Skeletal muscle satellite cell (primary cell): Measurements from ENCODE around the gene HNRNPM.
A peak's percentile ranks its signal among the peaks of the same experiment; 100 is the strongest.

Source experiments
- H3K27me3 ChIP-seq: 2 replicates; pipeline ENCODE4 v1.7.0; 2013; ENCODE audit warnings: low read length; ENCODE audit not compliant: control insufficient read depth, insufficient read depth
- H3K36me3 ChIP-seq: 2 replicates; pipeline ENCODE4 v1.7.0; 2013; ENCODE audit warnings: mild to moderate bottlenecking, control low read depth, low read length; ENCODE audit not compliant: insufficient read depth
- H3K4me1 ChIP-seq: 2 replicates; pipeline ENCODE4 v1.7.0; 2013; ENCODE audit warnings: low read length; ENCODE audit not compliant: control insufficient read depth, insufficient read depth
- H3K4me2 ChIP-seq: 2 replicates; pipeline ENCODE4 v1.7.0; 2013; ENCODE audit warnings: mild to moderate bottlenecking, low read length
- H3K4me3 ChIP-seq: 2 replicates; pipeline ENCODE4 v1.7.0; 2013; ENCODE audit warnings: low read length
- H3K9ac ChIP-seq: 2 replicates; pipeline ENCODE4 v1.7.0; 2013; ENCODE audit warnings: mild to moderate bottlenecking, low read depth, low read length, moderate library complexity
- H3K9me3 ChIP-seq: replicated peaks from 2 replicates; pipeline ENCODE4 v1.7.0; 2013; ENCODE audit warnings: mild to moderate bottlenecking, control low read depth, low read length

HNRNPM gene

GRCh38 chr19:8517551-8518442 lies 73.0 kb downstream of the HNRNPM start:
- H3K4me1 ChIP-seq: peaks cover 24% of the 10 kb centered on the region
- H3K27me3 ChIP-seq: no peaks in the 10 kb centered on the region
- H3K4me3 ChIP-seq: no peak overlapping the region
- no peak overlapping the region for H3K9ac ChIP-seq
- H3K36me3 ChIP-seq: no peaks in the 10 kb centered on the region
- H3K9me3 ChIP-seq: no peaks in the 10 kb centered on the region
- no peak overlapping the region for H3K4me2 ChIP-seq

- Histone ChIP-seq H3K9ac (no peak overlapping the region), H3K9me3 (no peaks in the 10 kb centered on the region), H3K4me1 (peaks cover 16% of the 10 kb centered on the region), H3K36me3 (no peaks in the 10 kb centered on the region), H3K4me2 (no peak overlapping the region), H3K4me3 (no peak overlapping the region), H3K27me3 (no peaks in the 10 kb centered on the region)
These were observed 73.8 kb downstream of the HNRNPM start for GRCh38 chr19:8518536-8518935.

- Histone ChIP-seq H3K4me3 (no peak overlapping the region), H3K9ac (no peak overlapping the region), H3K4me1 (peaks cover 13% of the 10 kb centered on the region), H3K27me3 (no peaks in the 10 kb centered on the region), H3K9me3 (no peaks in the 10 kb centered on the region), H3K4me2 (no peak overlapping the region), H3K36me3 (no peaks in the 10 kb centered on the region)
These were observed 74.6 kb downstream of the HNRNPM start for GRCh38 chr19:8519388-8519787.

- Histone ChIP-seq H3K9me3 (no peaks in the 10 kb centered on the region), H3K4me2 (peak overlapping the region; percentile 86), H3K27me3 (no peaks in the 10 kb centered on the region), H3K9ac (peak overlapping the region; percentile 77), H3K36me3 (no peaks in the 10 kb centered on the region), H3K4me3 (peak overlapping the region; percentile 68), H3K4me1 (peaks cover 10% of the 10 kb centered on the region)
These were observed 80.6 kb downstream of the HNRNPM start for GRCh38 chr19:8525401-8525684.

GRCh38 chr19:8526345-8527091 lies 81.7 kb downstream of the HNRNPM start:
- Histone ChIP-seq H3K4me1 (peaks cover 10% of the 10 kb centered on the region), H3K9me3 (no peaks in the 10 kb centered on the region), H3K9ac (peak overlapping the region; percentile 87), H3K36me3 (no peaks in the 10 kb centered on the region), H3K4me3 (peak overlapping the region; percentile 87), H3K27me3 (no peaks in the 10 kb centered on the region), H3K4me2 (peak overlapping the region; percentile 87)

GRCh38 chr19:8528500-8528899 lies 83.7 kb downstream of the HNRNPM start:
- no peaks in the 10 kb centered on the region for H3K36me3 ChIP-seq
- H3K9me3 ChIP-seq: no peaks in the 10 kb centered on the region
- H3K9ac ChIP-seq: no peak overlapping the region
- no peaks in the 10 kb centered on the region for H3K27me3 ChIP-seq
- H3K4me3 ChIP-seq: no peak overlapping the region
- no peak overlapping the region for H3K4me2 ChIP-seq
- H3K4me1 ChIP-seq: peaks cover 10% of the 10 kb centered on the region

GRCh38 chr19:8529369-8530006 lies 84.7 kb downstream of the HNRNPM start:
- no peaks in the 10 kb centered on the region for H3K27me3 ChIP-seq
- no peaks in the 10 kb centered on the region for H3K36me3 ChIP-seq
- no peak overlapping the region for H3K9ac ChIP-seq
- H3K4me1 ChIP-seq: peaks cover 10% of the 10 kb centered on the region
- no peak overlapping the region for H3K4me2 ChIP-seq
- H3K9me3 ChIP-seq: no peaks in the 10 kb centered on the region
- H3K4me3 ChIP-seq: no peak overlapping the region

GRCh38 chr19:8530061-8530679 lies 85.4 kb downstream of the HNRNPM start:
- H3K4me2 ChIP-seq: no peak overlapping the region
- no peaks in the 10 kb centered on the region for H3K27me3 ChIP-seq
- no peaks in the 10 kb centered on the region for H3K9me3 ChIP-seq
- no peaks in the 10 kb centered on the region for H3K36me3 ChIP-seq
- H3K4me3 ChIP-seq: no peak overlapping the region
- no peak overlapping the region for H3K9ac ChIP-seq
- peaks cover 6% of the 10 kb centered on the region for H3K4me1 ChIP-seq

GRCh38 chr19:8531470-8531869 lies 86.7 kb downstream of the HNRNPM start:
- Histone ChIP-seq H3K4me1 (peaks cover 5% of the 10 kb centered on the region), H3K9me3 (no peaks in the 10 kb centered on the region), H3K4me2 (no peak overlapping the region), H3K9ac (no peak overlapping the region), H3K36me3 (no peaks in the 10 kb centered on the region), H3K4me3 (no peak overlapping the region), H3K27me3 (no peaks in the 10 kb centered on the region)

GRCh38 chr19:8532225-8532624 lies 87.5 kb downstream of the HNRNPM start:
- H3K27me3 ChIP-seq: no peaks in the 10 kb centered on the region
- H3K4me1 ChIP-seq: no peaks in the 10 kb centered on the region
- no peak overlapping the region for H3K4me3 ChIP-seq
- no peak overlapping the region for H3K4me2 ChIP-seq
- H3K36me3 ChIP-seq: no peaks in the 10 kb centered on the region
- H3K9ac ChIP-seq: no peak overlapping the region
- H3K9me3 ChIP-seq: no peaks in the 10 kb centered on the region

GRCh38 chr19:8536282-8536681 lies 91.5 kb downstream of the HNRNPM start:
- no peaks in the 10 kb centered on the region for H3K9me3 ChIP-seq

More at GRCh38 chr19:8536282-8536681, 91.5 kb downstream of the HNRNPM start:
- no peaks in the 10 kb centered on the region for H3K36me3 ChIP-seq
- H3K9ac ChIP-seq: no peak overlapping the region
- H3K4me3 ChIP-seq: no peak overlapping the region
- H3K27me3 ChIP-seq: no peaks in the 10 kb centered on the region
- no peak overlapping the region for H3K4me2 ChIP-seq
- peaks cover 3% of the 10 kb centered on the region for H3K4me1 ChIP-seq
